ENCODE measurements around the gene ABTB2.
A peak's percentile ranks its signal among the peaks of the same experiment; 100 is the strongest.

ABTB2 gene

DNA sequence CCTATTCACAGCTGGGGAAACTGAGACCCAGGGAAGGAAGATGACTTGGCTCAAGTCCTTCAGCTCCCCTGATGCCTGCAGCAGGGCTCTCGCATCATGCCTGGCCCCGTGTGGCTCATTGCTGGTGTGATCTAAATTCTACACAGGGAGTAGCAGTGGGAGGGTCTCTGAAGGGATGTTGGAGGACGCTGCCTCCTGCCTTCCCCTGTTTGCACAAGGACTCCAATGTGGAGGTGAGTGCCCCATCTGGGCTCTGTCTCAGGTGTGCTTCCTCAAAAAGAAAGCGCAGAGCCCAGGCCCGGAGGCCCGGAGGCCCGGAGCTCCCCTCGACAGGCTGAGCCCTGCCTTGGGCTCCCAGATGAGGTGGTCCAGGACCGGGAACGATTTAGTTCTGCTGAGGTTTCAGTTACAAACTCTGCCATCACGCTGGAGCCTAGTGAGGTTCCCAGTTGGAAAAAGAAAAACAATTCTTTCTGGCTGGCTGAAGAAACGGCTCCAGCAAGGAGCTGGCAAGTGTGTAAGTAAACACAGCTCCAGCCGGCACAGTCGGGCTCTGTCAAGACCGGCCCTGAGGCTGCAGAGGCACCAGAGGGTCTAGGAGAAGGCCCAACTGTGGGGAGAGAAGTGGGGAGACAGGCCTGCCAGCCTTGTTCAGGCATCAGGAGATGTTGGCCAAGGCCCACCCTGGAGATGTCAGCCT, 202.6 kb downstream of the ABTB2 start:
- H3K36me3 Mint-ChIP-seq (ENCODE audit: low read depth) = peaks cover 83% of the 10 kb centered on the region
- peaks cover 28% of the 10 kb centered on the region for H3K4me1 Mint-ChIP-seq (ENCODE audit: low read depth)
- H3K4me3 Mint-ChIP-seq = no peak overlapping the region
- DNase-seq = no peak
- no peaks in the 10 kb centered on the region for H3K27me3 Mint-ChIP-seq
- no peaks in the 10 kb centered on the region for H3K9me3 Mint-ChIP-seq
- no peak overlapping the region for H3K27ac Mint-ChIP-seq

GRCh38 chr11:34154059-34154875, 203.5 kb downstream of the ABTB2 start:
- Mint-ChIP-seq H3K36me3 (ENCODE audit: low read depth) (peaks cover 83% of the 10 kb centered on the region), H3K9me3 (no peaks in the 10 kb centered on the region), H3K27me3 (no peaks in the 10 kb centered on the region), H3K27ac (peak overlapping the region; percentile 29), H3K4me1 (ENCODE audit: low read depth) (peaks cover 19% of the 10 kb centered on the region), H3K4me3 (no peak overlapping the region)
- no peak for DNase-seq

GRCh38 chr11:34151916-34152845, 205.6 kb downstream of the ABTB2 start:
- no peak for DNase-seq
- peak overlapping the region; percentile 27 for H3K27ac Mint-ChIP-seq
- peaks cover 91% of the 10 kb centered on the region for H3K36me3 Mint-ChIP-seq (ENCODE audit: low read depth)
- H3K4me3 Mint-ChIP-seq = no peak overlapping the region
- H3K9me3 Mint-ChIP-seq = no peaks in the 10 kb centered on the region
- no peaks in the 10 kb centered on the region for H3K27me3 Mint-ChIP-seq
- peaks cover 5% of the 10 kb centered on the region for H3K4me1 Mint-ChIP-seq (ENCODE audit: low read depth)

DNA sequence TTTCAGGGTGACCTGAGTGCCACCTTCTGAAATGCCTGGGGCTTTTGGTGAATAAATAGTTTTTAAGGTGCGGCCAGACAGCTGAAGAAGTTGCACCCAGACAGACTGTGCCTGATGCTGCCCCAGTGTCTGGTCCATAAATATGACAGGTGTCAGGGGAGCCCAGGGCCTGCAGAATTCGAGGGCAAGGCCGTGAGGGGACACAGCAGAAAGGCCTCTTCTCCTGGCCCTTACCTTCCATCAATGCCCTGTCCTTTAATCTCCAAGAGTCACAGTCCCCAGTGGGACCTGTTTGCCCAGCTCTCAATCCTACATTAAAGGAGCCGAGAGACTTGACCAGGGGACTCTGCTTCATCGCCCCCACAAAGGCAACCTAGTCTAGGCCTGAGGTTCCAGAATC, 206.6 kb downstream of the ABTB2 start:
- no peak for DNase-seq
- Mint-ChIP-seq H3K4me1 (ENCODE audit: low read depth) (peaks cover 5% of the 10 kb centered on the region), H3K36me3 (ENCODE audit: low read depth) (peaks cover 95% of the 10 kb centered on the region), H3K9me3 (no peaks in the 10 kb centered on the region), H3K27ac (peak overlapping the region; percentile 47), H3K4me3 (no peak overlapping the region), H3K27me3 (no peaks in the 10 kb centered on the region)

GRCh38 chr11:34150494-34151151, 207.2 kb downstream of the ABTB2 start:
- H3K9me3 Mint-ChIP-seq = no peaks in the 10 kb centered on the region
- H3K4me3 Mint-ChIP-seq = no peak overlapping the region
- H3K36me3 Mint-ChIP-seq (ENCODE audit: low read depth) = peaks cover 95% of the 10 kb centered on the region
- H3K27ac Mint-ChIP-seq = no peak overlapping the region
- peaks cover 5% of the 10 kb centered on the region for H3K4me1 Mint-ChIP-seq (ENCODE audit: low read depth)
- DNase-seq = no peak
- no peaks in the 10 kb centered on the region for H3K27me3 Mint-ChIP-seq

DNA sequence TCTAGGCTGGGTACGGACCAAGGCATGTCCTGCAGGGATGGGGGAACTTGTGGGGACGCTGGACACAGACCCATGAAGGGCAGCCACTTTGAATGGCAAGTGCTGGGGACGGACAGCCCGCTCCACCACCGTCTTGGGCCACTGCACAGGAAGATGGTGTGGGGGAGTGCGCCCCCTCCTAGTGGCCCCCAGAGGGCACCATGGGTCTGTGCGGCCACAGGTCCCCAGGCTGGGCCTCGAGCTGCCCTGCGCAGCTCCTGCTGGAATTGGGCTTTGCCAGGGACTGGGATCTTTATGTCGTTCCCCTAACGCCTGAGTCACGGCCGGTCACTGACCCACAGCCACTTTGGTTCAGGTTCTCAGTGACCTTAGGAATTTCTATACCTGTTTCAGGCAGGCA, 208.0 kb downstream of the ABTB2 start:
- no peak overlapping the region for H3K27ac Mint-ChIP-seq
- H3K36me3 Mint-ChIP-seq (ENCODE audit: low read depth) = peaks cover 95% of the 10 kb centered on the region
- no peaks in the 10 kb centered on the region for H3K27me3 Mint-ChIP-seq
- DNase-seq = no peak
- H3K4me1 Mint-ChIP-seq (ENCODE audit: low read depth) = peaks cover 5% of the 10 kb centered on the region
- no peak overlapping the region for H3K4me3 Mint-ChIP-seq
- no peaks in the 10 kb centered on the region for H3K9me3 Mint-ChIP-seq

DNA sequence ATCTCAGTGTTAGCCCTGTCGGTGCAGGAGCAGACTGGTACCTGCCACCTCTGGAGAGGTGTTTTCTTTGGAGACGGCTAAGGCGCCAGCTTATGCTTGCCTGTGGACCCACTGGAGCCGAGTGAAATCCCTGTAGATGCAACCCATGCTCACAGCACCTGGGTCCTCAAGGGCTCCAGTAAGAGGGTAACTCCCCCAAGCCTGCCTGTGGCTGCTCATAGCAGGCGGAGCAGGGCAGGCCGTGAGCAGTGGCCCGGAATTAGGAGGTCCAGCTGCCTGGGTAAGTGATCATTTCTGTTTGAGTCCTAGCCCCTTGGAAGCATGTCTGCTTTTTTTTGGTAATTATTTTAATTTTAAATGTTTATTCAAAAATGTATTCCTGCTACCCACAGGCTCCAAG, 208.5 kb downstream of the ABTB2 start:
- no peak for DNase-seq
- no peaks in the 10 kb centered on the region for H3K27me3 Mint-ChIP-seq
- H3K4me1 Mint-ChIP-seq (ENCODE audit: low read depth) = peaks cover 5% of the 10 kb centered on the region
- H3K27ac Mint-ChIP-seq = no peak overlapping the region
- no peak overlapping the region for H3K4me3 Mint-ChIP-seq
- H3K9me3 Mint-ChIP-seq = no peaks in the 10 kb centered on the region
- peaks cover 95% of the 10 kb centered on the region for H3K36me3 Mint-ChIP-seq (ENCODE audit: low read depth)

GRCh38 chr11:34148504-34149165, 209.2 kb downstream of the ABTB2 start:
- H3K9me3 Mint-ChIP-seq = no peaks in the 10 kb centered on the region
- no peaks in the 10 kb centered on the region for H3K27me3 Mint-ChIP-seq
- no peak overlapping the region for H3K27ac Mint-ChIP-seq
- no peak for DNase-seq
- peaks cover 97% of the 10 kb centered on the region for H3K36me3 Mint-ChIP-seq (ENCODE audit: low read depth)
- H3K4me1 Mint-ChIP-seq (ENCODE audit: low read depth) = peaks cover 4% of the 10 kb centered on the region
- no peak overlapping the region for H3K4me3 Mint-ChIP-seq

DNA sequence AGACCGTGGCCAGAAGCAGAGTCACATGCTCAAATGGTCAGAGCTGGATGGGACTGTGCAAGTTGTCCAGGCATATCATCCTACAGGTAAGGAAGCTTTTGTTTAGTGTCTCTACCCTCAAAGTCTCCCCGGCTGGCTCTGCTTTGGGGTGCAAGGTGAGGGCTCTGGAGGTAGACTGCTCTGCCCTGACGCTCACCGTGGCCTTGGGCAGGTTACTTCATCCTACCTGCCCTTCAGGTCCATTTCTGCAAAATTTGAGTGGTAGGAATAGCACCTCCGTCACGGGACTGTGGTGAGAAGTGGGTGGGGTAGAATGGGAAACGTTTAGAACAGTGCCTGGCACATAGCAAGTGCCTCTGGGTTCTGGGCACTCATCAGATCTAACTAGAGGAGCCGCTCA, 210.2 kb downstream of the ABTB2 start:
- peak; percentile 19 for DNase-seq
- no peaks in the 10 kb centered on the region for H3K9me3 Mint-ChIP-seq
- no peak overlapping the region for H3K4me3 Mint-ChIP-seq
- H3K27ac Mint-ChIP-seq = peak overlapping the region; percentile 30
- no peaks in the 10 kb centered on the region for H3K4me1 Mint-ChIP-seq (ENCODE audit: low read depth)
- H3K27me3 Mint-ChIP-seq = no peaks in the 10 kb centered on the region
- peaks cover 97% of the 10 kb centered on the region for H3K36me3 Mint-ChIP-seq (ENCODE audit: low read depth)

GRCh38 chr11:34146866-34147265, 210.9 kb downstream of the ABTB2 start:
- Mint-ChIP-seq H3K9me3 (no peaks in the 10 kb centered on the region), H3K27ac (no peak overlapping the region), H3K4me3 (no peak overlapping the region), H3K36me3 (ENCODE audit: low read depth) (peaks cover 98% of the 10 kb centered on the region), H3K4me1 (ENCODE audit: low read depth) (no peaks in the 10 kb centered on the region), H3K27me3 (no peaks in the 10 kb centered on the region)
- DNase-seq = peak; percentile 6

- H3K36me3 Mint-ChIP-seq (ENCODE audit: low read depth) = peaks cover 98% of the 10 kb centered on the region
- no peaks in the 10 kb centered on the region for H3K27me3 Mint-ChIP-seq
- H3K9me3 Mint-ChIP-seq = no peaks in the 10 kb centered on the region
- DNase-seq = no peak
- H3K27ac Mint-ChIP-seq = no peak overlapping the region
- H3K4me3 Mint-ChIP-seq = no peak overlapping the region
- H3K4me1 Mint-ChIP-seq (ENCODE audit: low read depth) = no peaks in the 10 kb centered on the region
These were observed 211.4 kb downstream of the ABTB2 start for GRCh38 chr11:34146411-34146810.

DNA sequence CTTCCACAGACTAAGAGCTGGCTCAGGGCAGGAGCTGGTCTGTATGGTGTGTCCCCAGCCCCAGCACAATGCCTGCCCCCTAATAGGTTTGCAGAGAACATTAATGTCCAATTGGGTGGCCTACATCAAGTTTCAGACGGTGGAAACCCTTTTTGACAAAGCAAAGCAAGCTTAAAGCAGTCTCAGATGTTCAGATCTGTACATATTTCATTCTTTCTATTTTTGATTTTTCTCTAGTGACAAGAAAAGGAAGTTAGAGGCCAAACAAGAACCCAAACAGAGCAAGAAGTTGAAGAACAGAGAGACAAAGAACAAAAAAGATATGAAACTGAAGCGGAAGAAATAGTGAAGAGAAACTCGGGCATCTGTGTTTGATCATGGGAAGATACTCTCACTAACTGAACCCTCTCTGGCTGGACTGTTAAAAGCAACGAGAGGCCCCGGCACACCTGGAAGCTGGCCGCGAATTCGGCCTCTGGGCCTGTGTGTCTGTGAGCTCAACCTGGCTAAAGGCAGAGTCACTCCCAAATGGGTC, 211.9 kb downstream of the ABTB2 start:
- no peak overlapping the region for H3K27ac Mint-ChIP-seq
- H3K4me1 Mint-ChIP-seq (ENCODE audit: low read depth) = no peaks in the 10 kb centered on the region
- H3K27me3 Mint-ChIP-seq = no peaks in the 10 kb centered on the region
- no peak overlapping the region for H3K4me3 Mint-ChIP-seq
- H3K36me3 Mint-ChIP-seq (ENCODE audit: low read depth) = peaks cover 98% of the 10 kb centered on the region
- DNase-seq = no peak
- no peaks in the 10 kb centered on the region for H3K9me3 Mint-ChIP-seq

DNA sequence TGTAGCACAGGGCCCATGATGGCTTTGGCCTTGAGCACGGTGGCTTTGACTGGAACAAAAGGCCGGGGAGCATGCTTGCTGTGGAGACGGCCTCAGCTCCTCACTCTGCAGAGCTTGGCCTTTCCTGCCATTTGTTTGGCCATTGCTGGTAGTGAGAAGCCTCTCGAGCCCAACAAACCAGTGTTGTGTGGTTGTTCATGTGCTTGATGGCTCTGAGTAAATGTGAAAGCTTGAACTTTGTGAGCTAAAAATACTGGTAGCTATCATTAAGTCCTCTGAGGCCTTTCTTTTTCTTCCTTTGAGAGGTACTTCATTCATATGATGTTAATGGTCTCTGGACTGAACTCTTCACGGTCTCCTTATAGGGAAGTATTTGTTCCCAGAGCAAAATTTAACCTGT, 212.7 kb downstream of the ABTB2 start:
- no peak for DNase-seq
- Mint-ChIP-seq H3K4me1 (ENCODE audit: low read depth) (no peaks in the 10 kb centered on the region), H3K27me3 (no peaks in the 10 kb centered on the region), H3K36me3 (ENCODE audit: low read depth) (peaks cover 98% of the 10 kb centered on the region), H3K4me3 (no peak overlapping the region), H3K9me3 (no peaks in the 10 kb centered on the region), H3K27ac (peak overlapping the region; percentile 22)
